22Rv1 (cell line): ENCODE measurements around the gene HMGA1.

Experiments
- CTCF ChIP-seq: fragments of 450-650 bp; IDR thresholded peaks from 2 replicates; pipeline ENCODE4 v1.5.1; 2017; ENCODE audit warnings: mild to moderate bottlenecking
- ZFX ChIP-seq: fragments of 450-650 bp; IDR thresholded peaks from 2 replicates; pipeline ENCODE4 v1.6.1; 2017; ENCODE audit warnings: antibody characterized with exemption, borderline replicate concordance

GRCh38 chr6:34205466-34205865 lies 31.2 kb upstream of the HMGA1 start:
- TF ChIP-seq CTCF (no peak), ZFX (no peak)
